ENCODE measurements around the gene ANO10. TPM values are rescaled to one million over a fixed set of nuclear protein-coding genes. Genes with fewer than 3 reads are reported as not detected.

The ANO10 gene
- total RNA-seq, 1 experiment from 2014 or later: 9.7 TPM

DNA sequence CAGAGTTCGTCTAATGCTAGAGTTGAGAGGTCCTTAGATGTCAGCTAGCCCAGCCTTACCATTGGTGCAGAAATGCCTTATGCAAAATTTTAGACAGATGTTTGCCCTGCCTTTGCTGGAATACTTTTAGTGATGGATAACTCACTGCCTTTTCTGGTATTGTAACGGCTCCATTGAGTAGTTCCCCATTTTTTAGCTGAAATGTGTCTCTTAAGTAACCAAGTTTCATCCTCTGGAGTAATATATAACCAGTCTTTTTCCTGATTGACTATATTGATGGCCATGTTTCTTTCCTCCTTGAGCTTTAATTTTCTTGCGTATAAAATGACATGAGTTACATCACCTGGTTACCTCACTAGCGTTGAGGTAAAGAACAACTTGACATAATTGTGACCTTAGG, 290.4 kb downstream of the ANO10 start:
- BruUV-seq (replicated peaks): no TSS peak
- POLR2A ChIA-PET (ENCODE audit: low non-redundant PET): no interaction called here

DNA sequence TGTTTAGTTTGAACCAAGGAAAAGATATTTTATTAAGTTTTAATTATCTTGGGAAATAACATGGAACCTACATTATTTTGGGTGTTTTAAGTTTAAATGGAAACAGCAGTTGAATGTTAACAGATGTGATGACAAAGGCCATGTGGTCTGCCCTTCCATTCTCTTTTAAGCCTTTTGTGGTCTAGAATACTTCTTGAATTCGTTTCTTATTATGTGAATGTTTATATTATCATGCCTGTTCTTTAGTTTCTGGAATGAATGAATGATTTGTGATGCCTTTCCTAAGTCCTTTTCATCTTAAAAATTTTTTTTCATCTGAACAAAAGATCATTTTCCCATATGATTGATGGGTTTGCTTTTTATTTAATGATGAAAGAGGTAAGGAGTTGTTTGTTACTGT, 290.8 kb downstream of the ANO10 start:
- no TSS peak for BruUV-seq (replicated peaks)

More for the DNA sequence above, 290.4 kb downstream of the ANO10 start:
- Histone ChIP-seq H3K27me3 (replicated peaks; ENCODE audit: insufficient read depth, low read depth, low read length, poor library complexity) (no peaks in the 10 kb centered on the region), H3K36me3 (ENCODE audit: insufficient read depth, low read length, poor library complexity, severe bottlenecking) (peaks cover 3% of the 10 kb centered on the region), H3K4me1 (ENCODE audit: insufficient read depth, low read length, poor library complexity, severe bottlenecking) (no peaks in the 10 kb centered on the region), H3K4me3 (ENCODE audit: low read depth, low read length, poor library complexity, severe bottlenecking) (no peak overlapping the region), H3K27ac (ENCODE audit: low read depth, low read length, poor library complexity, severe bottlenecking) (no peak overlapping the region), H3K9me3 (ENCODE audit: low read depth, low read length, poor library complexity, severe bottlenecking) (no peaks in the 10 kb centered on the region)
- CTCF ChIA-PET: no interaction called here
- TF ChIP-seq EZH2 (IDR thresholded peaks at IDR 0.05; ENCODE audit: borderline replicate concordance, low read depth, low read length, poor library complexity, severe bottlenecking): no peak
- TF ChIP-seq, protein P1, sequence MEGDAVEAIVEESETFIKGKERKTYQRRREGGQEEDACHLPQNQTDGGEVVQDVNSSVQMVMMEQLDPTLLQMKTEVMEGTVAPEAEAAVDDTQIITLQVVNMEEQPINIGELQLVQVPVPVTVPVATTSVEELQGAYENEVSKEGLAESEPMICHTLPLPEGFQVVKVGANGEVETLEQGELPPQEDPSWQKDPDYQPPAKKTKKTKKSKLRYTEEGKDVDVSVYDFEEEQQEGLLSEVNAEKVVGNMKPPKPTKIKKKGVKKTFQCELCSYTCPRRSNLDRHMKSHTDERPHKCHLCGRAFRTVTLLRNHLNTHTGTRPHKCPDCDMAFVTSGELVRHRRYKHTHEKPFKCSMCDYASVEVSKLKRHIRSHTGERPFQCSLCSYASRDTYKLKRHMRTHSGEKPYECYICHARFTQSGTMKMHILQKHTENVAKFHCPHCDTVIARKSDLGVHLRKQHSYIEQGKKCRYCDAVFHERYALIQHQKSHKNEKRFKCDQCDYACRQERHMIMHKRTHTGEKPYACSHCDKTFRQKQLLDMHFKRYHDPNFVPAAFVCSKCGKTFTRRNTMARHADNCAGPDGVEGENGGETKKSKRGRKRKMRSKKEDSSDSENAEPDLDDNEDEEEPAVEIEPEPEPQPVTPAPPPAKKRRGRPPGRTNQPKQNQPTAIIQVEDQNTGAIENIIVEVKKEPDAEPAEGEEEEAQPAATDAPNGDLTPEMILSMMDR (conservative IDR thresholded peaks at IDR 0.05; ENCODE audit: low read depth, low read length): no peak
- DNase-seq (ENCODE audit: low spot score): no peak
- intact Hi-C loops (cut with micrococcal nuclease; ENCODE audit: unreplicated experiment): no loop called here

GRCh38 chr3:43328653-43329052, 293.2 kb downstream of the ANO10 start:
- no peak overlapping the region for H3K4me3 ChIP-seq (ENCODE audit: low read depth, low read length, poor library complexity, severe bottlenecking)
- no peaks in the 10 kb centered on the region for H3K27me3 ChIP-seq (replicated peaks; ENCODE audit: insufficient read depth, low read depth, low read length, poor library complexity)
- no peaks in the 10 kb centered on the region for H3K36me3 ChIP-seq (ENCODE audit: insufficient read depth, low read length, poor library complexity, severe bottlenecking)
- TF ChIP-seq, protein P1 (conservative IDR thresholded peaks at IDR 0.05; ENCODE audit: low read depth, low read length): no peak
- TF ChIP-seq EZH2 (IDR thresholded peaks at IDR 0.05; ENCODE audit: borderline replicate concordance, low read depth, low read length, poor library complexity, severe bottlenecking): no peak
- no TSS peak for BruUV-seq (replicated peaks)
- ChIA-PET CTCF (no interaction called here), POLR2A (ENCODE audit: low non-redundant PET) (no interaction called here)
- H3K4me1 ChIP-seq (ENCODE audit: insufficient read depth, low read length, poor library complexity, severe bottlenecking): no peaks in the 10 kb centered on the region
- no peak overlapping the region for H3K27ac ChIP-seq (ENCODE audit: low read depth, low read length, poor library complexity, severe bottlenecking)
- DNase-seq (ENCODE audit: low spot score): no peak
- no peaks in the 10 kb centered on the region for H3K9me3 ChIP-seq (ENCODE audit: low read depth, low read length, poor library complexity, severe bottlenecking)
- intact Hi-C loops (cut with micrococcal nuclease; ENCODE audit: unreplicated experiment): no loop called here

More for the DNA sequence above, 290.8 kb downstream of the ANO10 start:
- H3K4me3 ChIP-seq (ENCODE audit: low read depth, low read length, poor library complexity, severe bottlenecking): no peak overlapping the region
- no peaks in the 10 kb centered on the region for H3K27me3 ChIP-seq (replicated peaks; ENCODE audit: insufficient read depth, low read depth, low read length, poor library complexity)
- no peak overlapping the region for H3K27ac ChIP-seq (ENCODE audit: low read depth, low read length, poor library complexity, severe bottlenecking)
- no peaks in the 10 kb centered on the region for H3K9me3 ChIP-seq (ENCODE audit: low read depth, low read length, poor library complexity, severe bottlenecking)
- TF ChIP-seq EZH2 (IDR thresholded peaks at IDR 0.05; ENCODE audit: borderline replicate concordance, low read depth, low read length, poor library complexity, severe bottlenecking): no peak
- TF ChIP-seq, protein P1 (conservative IDR thresholded peaks at IDR 0.05; ENCODE audit: low read depth, low read length): no peak
- ChIA-PET POLR2A (ENCODE audit: low non-redundant PET) (no interaction called here), CTCF (no interaction called here)
- peaks cover 3% of the 10 kb centered on the region for H3K36me3 ChIP-seq (ENCODE audit: insufficient read depth, low read length, poor library complexity, severe bottlenecking)
- DNase-seq (ENCODE audit: low spot score): no peak
- H3K4me1 ChIP-seq (ENCODE audit: insufficient read depth, low read length, poor library complexity, severe bottlenecking): no peaks in the 10 kb centered on the region
- intact Hi-C loops (cut with micrococcal nuclease; ENCODE audit: unreplicated experiment): no loop called here
